HEK293T (cell line): ENCODE measurements around the gene SPRY1.

Source experiments
- BHLHE40 ChIP-seq: fragments of 450-650 bp; IDR thresholded peaks from 2 replicates; pipeline ENCODE4 v1.6.1; 2016; ENCODE audit warnings: mild to moderate bottlenecking, moderate library complexity, borderline replicate concordance
- ELF4 ChIP-seq: fragments of 450-650 bp; IDR thresholded peaks from 2 replicates; pipeline ENCODE4 v1.6.1; 2017; ENCODE audit warnings: antibody characterized with exemption
- FOXA1 ChIP-seq: fragments of 450-650 bp; IDR thresholded peaks from 2 replicates; pipeline ENCODE4 v1.6.1; 2016; ENCODE audit warnings: mild to moderate bottlenecking
- FOXK2 ChIP-seq: fragments of 450-650 bp; IDR thresholded peaks from 2 replicates; pipeline ENCODE4 v1.6.1; 2016; ENCODE audit warnings: mild to moderate bottlenecking
- FOXM1 ChIP-seq: fragments of 450-650 bp; IDR thresholded peaks from 2 replicates; pipeline ENCODE4 v1.6.1; 2017; ENCODE audit warnings: mild to moderate bottlenecking, borderline replicate concordance
- HDGF ChIP-seq: fragments of 450-650 bp; IDR thresholded peaks from 2 replicates; pipeline ENCODE4 v1.6.1; 2017; ENCODE audit warnings: antibody characterized with exemption, borderline replicate concordance
- LEF1 ChIP-seq: fragments of 450-650 bp; IDR thresholded peaks from 2 replicates; pipeline ENCODE4 v1.6.1; 2017; ENCODE audit warnings: mild to moderate bottlenecking, borderline replicate concordance
- NFRKB ChIP-seq: fragments of 450-650 bp; IDR thresholded peaks from 2 replicates; pipeline ENCODE4 v1.6.1; 2016; ENCODE audit warnings: mild to moderate bottlenecking, moderate library complexity
- SP1 ChIP-seq: fragments of 450-650 bp; IDR thresholded peaks from 2 replicates; pipeline ENCODE4 v1.6.1; 2017
- SUZ12 ChIP-seq: fragments of 450-650 bp; IDR thresholded peaks from 2 replicates; pipeline ENCODE4 v1.6.1; 2016; ENCODE audit warnings: mild to moderate bottlenecking
- TARDBP ChIP-seq: fragments of 450-650 bp; IDR thresholded peaks from 2 replicates; pipeline ENCODE4 v1.6.1; 2016

DNA sequence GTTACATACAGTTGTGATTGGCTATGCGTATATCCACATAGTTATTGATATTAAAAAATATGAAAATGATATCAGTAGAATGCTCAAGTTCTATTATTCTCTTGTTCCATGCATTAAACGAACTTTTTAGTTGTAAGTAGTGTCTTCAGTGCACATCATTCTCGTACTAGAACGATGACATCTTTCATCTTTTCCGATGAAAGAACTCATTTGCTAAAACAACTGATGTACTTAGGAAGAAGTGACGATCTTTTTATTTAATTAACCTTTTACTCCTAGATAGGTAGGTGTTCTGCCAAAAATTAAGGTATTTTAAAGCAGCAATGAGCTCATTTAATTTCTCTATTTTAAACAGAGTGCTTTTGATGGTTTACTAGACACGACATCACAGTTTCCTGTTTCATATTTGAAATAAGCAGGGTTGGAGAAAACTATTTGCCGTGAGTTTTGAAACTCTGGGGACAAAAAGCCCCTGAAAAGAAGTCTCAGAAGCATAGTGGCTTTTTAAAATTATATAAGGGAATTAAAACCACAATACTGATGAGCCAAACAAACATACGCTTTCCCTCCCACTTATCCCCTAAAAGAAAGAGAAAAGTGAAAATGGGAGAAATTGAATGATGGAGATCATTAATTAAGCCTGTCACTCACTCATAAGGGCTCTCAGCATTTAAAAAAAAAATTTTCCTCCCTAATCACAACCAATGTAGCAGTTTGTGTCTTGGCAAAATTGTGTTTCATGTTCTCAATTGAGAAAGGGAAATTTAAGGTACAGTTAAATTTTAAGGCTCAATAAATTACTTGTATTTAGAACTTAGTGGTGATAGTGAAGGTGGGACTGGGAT, 25.6 kb downstream of the SPRY1 start:
- no peak for TF ChIP-seq FOXM1
- TF ChIP-seq FOXA1: no peak
- TF ChIP-seq NFRKB: no peak
- no peak for TF ChIP-seq BHLHE40
- no peak for TF ChIP-seq LEF1
- TF ChIP-seq SP1: no peak
- no peak for TF ChIP-seq ELF4
- no peak for TF ChIP-seq TARDBP
- TF ChIP-seq SUZ12: no peak
- TF ChIP-seq FOXK2: no peak
- TF ChIP-seq HDGF: no peak
